OCI-LY3 (cell line): Measurements from ENCODE around the gene FADS3.

Experiments used
- H2AFZ ChIP-seq: fragments of 200-600, 300-600 bp; shearing (Covaris generic); 2 replicates; pipeline ENCODE4 v1.6.0; 2014; ENCODE audit warnings: antibody characterized with exemption, low read depth, low read length
- H3K27ac ChIP-seq: fragments of 200-600, 300-600 bp; sonication (generic); 2 replicates; pipeline ENCODE4 v1.5.1; 2014; ENCODE audit warnings: mild to moderate bottlenecking, low read length, moderate library complexity, mixed read lengths
- H3K27me3 ChIP-seq: fragments of 200-600, 300-600 bp; sonication (generic); 2 replicates; pipeline ENCODE4 v1.6.1; 2014; ENCODE audit warnings: low read depth, low read length, mixed read lengths
- H3K36me3 ChIP-seq: fragments of 200-600, 300-600 bp; sonication (generic); replicated peaks from 2 replicates; pipeline ENCODE3; 2014; ENCODE audit warnings: low read depth, low read length, mixed read lengths
- H3K4me1 ChIP-seq: fragments of 300-600, 200-600 bp; sonication (generic); 2 replicates; pipeline ENCODE4 v1.6.1; 2014; ENCODE audit warnings: low read length, mixed read lengths
- H3K4me2 ChIP-seq: fragments of 200-600, 300-600 bp; sonication (generic); 2 replicates; pipeline ENCODE4 v1.6.1; 2014; ENCODE audit warnings: low read length, mixed read lengths
- H3K4me3 ChIP-seq: fragments of 300-600, 200-600 bp; sonication (generic); 2 replicates; pipeline ENCODE4 v1.5.1; 2014; ENCODE audit warnings: antibody characterized with exemption, mild to moderate bottlenecking, low read length, moderate library complexity
- H3K79me2 ChIP-seq: fragments of 300-600, 200-600 bp; shearing (Covaris generic); 2 replicates; pipeline ENCODE4 v1.6.1; 2014; ENCODE audit warnings: mild to moderate bottlenecking, low read length, mixed read lengths
- H3K9ac ChIP-seq: fragments of 300-600, 200-600 bp; shearing (Covaris generic); 2 replicates; pipeline ENCODE4 v1.6.0; 2014; ENCODE audit warnings: mild to moderate bottlenecking, low read length, moderate library complexity
- H3K9me3 ChIP-seq: fragments of 200-600, 300-600 bp; shearing (Covaris generic); 2 replicates; pipeline ENCODE4 v1.6.1; 2014; ENCODE audit warnings: low read length, mixed read lengths; ENCODE audit not compliant: insufficient read depth
- H4K20me1 ChIP-seq: fragments of 200-600, 300-600 bp; sonication (generic); 2 replicates; pipeline ENCODE4 v1.6.1; 2016; ENCODE audit warnings: low read length, mixed read lengths; ENCODE audit not compliant: insufficient read depth
- CTCF ChIP-seq: fragments of 200-600, 300-600 bp; sonication (generic); IDR thresholded peaks from 2 replicates; pipeline ENCODE4 v1.5.1; 2014; ENCODE audit warnings: antibody characterized with exemption, low read length, low read depth
- EZH2phosphoT487 ChIP-seq: fragments of 200-600 bp; shearing (Covaris generic); IDR thresholded peaks from 2 replicates; pipeline ENCODE4 v1.6.1; 2018; ENCODE audit warnings: antibody characterized with exemption, mixed run types, low read depth

The FADS3 gene

GRCh38 chr11:61862714-61863547, 28.4 kb downstream of the FADS3 start:
- Histone ChIP-seq H3K27me3 (no peaks in the 10 kb centered on the region), H3K79me2 (no peaks in the 10 kb centered on the region), H4K20me1 (peaks cover 10% of the 10 kb centered on the region; the same call in 1 of the 2 replicates), H3K4me1 (no peaks in the 10 kb centered on the region), H2AFZ (no peak overlapping the region), H3K27ac (no peak overlapping the region), H3K36me3 (peaks cover 62% of the 10 kb centered on the region), H3K4me3 (no peak overlapping the region), H3K4me2 (no peak overlapping the region), H3K9me3 (no peaks in the 10 kb centered on the region), H3K9ac (no peak overlapping the region)
- TF ChIP-seq CTCF (no peak), EZH2phosphoT487 (no peak)

- no peaks in the 10 kb centered on the region for H3K79me2 ChIP-seq
These were observed 29.7 kb downstream of the FADS3 start for GRCh38 chr11:61861634-61862033.

DNA sequence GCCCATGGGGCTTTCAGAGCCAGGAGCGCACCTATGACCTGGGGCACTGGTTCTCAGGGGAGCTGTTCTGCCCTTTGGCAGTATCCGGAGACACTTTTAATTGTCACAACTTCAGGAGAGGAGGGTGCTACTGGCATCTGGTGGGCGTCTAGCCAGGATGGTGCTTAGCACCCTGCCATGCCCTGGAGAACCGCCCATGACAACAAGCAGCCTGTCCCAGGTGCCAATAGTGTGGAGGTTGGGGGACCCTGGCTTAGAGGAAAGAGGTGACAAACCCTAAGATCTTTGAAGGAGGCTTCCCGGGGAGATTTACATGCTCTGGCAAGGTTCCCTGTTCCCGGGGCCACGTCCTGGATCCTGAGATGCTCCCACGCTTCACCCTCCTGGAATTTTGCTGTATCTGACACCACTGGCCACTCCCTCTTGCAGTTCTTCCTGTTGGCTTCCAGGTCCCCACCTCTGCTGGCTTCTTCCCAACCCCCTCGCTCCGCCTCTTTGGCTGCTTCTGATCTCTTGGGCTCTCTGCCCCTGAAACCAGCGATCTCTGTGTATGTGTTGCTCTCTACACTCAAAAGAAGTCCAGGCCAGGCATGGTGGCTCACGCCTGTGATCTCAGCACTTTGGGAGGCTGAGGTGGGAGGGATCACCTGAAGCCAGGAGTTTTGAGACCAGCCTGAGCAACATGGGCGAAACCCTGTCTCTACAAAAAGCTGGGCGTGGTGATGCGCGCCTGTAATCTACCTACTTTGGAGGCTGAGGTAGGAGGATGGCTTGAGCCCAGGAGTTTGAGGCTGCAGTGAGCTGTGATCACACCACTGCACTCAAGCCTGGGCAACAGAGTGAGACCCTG, 31.1 kb downstream of the FADS3 start:
- Histone ChIP-seq H3K9me3 (no peaks in the 10 kb centered on the region), H3K27ac (no peak overlapping the region), H2AFZ (no peak overlapping the region), H3K4me2 (no peak overlapping the region), H3K9ac (no peak overlapping the region), H3K4me1 (no peaks in the 10 kb centered on the region), H3K27me3 (no peaks in the 10 kb centered on the region), H3K4me3 (no peak overlapping the region), H3K79me2 (no peaks in the 10 kb centered on the region), H4K20me1 (peaks cover 12% of the 10 kb centered on the region; the same call in 1 of the 2 replicates), H3K36me3 (peaks cover 72% of the 10 kb centered on the region)
- TF ChIP-seq CTCF (no peak), EZH2phosphoT487 (no peak)

More at GRCh38 chr11:61861634-61862033, 29.7 kb downstream of the FADS3 start:
- Histone ChIP-seq H3K4me1 (no peaks in the 10 kb centered on the region), H3K9me3 (no peaks in the 10 kb centered on the region), H4K20me1 (peaks cover 15% of the 10 kb centered on the region), H3K36me3 (peaks cover 73% of the 10 kb centered on the region), H3K4me3 (no peak overlapping the region), H3K9ac (no peak overlapping the region), H3K4me2 (no peak overlapping the region), H3K27ac (no peak overlapping the region), H3K27me3 (no peaks in the 10 kb centered on the region), H2AFZ (no peak overlapping the region)
- TF ChIP-seq CTCF: no peak
- TF ChIP-seq EZH2phosphoT487: no peak
